Fibroblast of mammary gland (primary cell): ENCODE measurements around the gene SLC25A45.
A peak's percentile ranks its signal among the peaks of the same experiment; 100 is the strongest.

Experiments
- DNase-seq: peaks from one replicate; pipeline ENCODE4 v3.0.0-alpha.2; 2010; ENCODE audit warnings: low read depth
- H3K4me3 ChIP-seq: 2 replicates; pipeline ENCODE4 v1.5.1; 2011; ENCODE audit warnings: low read depth, mild to moderate bottlenecking, low read length, moderate library complexity; ENCODE audit not compliant: control insufficient read depth
- TF ChIP-seq, protein P1 (sequence below): conservative IDR thresholded peaks from 2 replicates; pipeline ENCODE4 v1.5.1; 2011; ENCODE audit warnings: low read depth, low read length, inconsistent platforms; ENCODE audit not compliant: control insufficient read depth, insufficient read depth

The SLC25A45 gene

DNA sequence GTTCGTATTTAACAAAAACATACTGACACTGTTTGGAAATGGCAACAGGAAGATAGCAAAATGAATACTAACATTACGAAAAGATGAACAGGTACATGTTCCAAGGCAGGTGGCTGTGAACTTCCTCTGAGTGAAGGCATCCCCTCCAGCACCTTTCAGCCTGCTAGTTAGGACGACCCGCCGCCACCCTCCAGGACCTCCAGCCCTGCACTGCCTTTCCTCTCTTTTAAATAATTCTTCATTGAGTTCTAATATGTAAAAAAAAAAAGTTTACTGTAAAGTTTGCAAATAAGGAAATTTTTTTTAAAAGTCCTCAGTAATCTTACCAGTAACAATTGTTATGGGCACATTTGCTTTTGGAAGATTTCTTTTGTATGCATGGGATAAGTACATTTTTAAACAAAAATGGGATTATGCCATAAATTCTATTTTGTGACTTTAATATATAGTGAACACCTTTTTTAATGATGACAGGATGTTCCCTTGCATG lies 46.2 kb upstream of the SLC25A45 start:
- DNase-seq, result no peak
- TF ChIP-seq, protein P1, sequence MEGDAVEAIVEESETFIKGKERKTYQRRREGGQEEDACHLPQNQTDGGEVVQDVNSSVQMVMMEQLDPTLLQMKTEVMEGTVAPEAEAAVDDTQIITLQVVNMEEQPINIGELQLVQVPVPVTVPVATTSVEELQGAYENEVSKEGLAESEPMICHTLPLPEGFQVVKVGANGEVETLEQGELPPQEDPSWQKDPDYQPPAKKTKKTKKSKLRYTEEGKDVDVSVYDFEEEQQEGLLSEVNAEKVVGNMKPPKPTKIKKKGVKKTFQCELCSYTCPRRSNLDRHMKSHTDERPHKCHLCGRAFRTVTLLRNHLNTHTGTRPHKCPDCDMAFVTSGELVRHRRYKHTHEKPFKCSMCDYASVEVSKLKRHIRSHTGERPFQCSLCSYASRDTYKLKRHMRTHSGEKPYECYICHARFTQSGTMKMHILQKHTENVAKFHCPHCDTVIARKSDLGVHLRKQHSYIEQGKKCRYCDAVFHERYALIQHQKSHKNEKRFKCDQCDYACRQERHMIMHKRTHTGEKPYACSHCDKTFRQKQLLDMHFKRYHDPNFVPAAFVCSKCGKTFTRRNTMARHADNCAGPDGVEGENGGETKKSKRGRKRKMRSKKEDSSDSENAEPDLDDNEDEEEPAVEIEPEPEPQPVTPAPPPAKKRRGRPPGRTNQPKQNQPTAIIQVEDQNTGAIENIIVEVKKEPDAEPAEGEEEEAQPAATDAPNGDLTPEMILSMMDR, result no peak
- peak overlapping the region; percentile 28 for H3K4me3 ChIP-seq

DNA sequence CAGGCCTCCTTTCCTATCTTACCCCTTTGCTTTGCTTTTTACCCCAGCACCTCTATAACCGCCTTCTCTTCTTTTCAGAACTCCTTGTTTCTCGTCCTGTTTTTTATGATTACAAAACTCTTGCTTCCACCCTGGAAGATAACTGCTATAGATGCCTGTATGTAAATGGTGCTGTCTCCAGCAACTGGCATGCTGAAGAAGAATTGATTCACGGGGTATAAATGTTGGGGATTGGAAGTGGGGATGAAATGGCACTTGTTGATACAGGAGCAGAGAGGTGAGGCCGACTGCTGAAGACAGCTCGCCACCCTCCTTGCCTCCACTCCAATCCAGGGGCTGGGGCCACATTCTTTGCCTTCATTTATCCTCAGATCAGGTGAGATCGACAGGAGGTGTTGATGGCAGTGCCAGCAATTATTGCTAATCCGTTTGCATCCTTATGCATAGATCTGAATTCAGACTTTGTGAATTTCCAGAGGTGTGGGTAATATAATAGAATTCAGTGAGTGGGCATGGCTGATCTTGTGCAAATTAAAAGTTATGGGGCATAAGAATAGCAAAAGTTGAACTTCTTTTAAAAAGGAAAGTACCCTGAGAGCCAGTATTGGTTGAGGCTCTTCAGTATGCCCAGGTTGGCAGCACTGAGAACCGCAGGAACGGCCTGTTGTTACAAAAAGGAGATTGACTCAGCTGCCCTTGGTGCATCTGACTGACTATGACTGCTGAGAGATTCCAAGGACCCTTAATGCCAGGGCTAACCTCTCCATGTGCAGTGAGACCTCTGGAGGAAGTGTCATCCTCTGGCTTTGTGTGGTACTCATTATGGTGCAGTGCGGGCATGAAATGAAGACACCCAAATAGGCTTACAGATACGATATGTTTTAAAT lies 45.5 kb upstream of the SLC25A45 start:
- TF ChIP-seq, protein P1, result no peak

DNA sequence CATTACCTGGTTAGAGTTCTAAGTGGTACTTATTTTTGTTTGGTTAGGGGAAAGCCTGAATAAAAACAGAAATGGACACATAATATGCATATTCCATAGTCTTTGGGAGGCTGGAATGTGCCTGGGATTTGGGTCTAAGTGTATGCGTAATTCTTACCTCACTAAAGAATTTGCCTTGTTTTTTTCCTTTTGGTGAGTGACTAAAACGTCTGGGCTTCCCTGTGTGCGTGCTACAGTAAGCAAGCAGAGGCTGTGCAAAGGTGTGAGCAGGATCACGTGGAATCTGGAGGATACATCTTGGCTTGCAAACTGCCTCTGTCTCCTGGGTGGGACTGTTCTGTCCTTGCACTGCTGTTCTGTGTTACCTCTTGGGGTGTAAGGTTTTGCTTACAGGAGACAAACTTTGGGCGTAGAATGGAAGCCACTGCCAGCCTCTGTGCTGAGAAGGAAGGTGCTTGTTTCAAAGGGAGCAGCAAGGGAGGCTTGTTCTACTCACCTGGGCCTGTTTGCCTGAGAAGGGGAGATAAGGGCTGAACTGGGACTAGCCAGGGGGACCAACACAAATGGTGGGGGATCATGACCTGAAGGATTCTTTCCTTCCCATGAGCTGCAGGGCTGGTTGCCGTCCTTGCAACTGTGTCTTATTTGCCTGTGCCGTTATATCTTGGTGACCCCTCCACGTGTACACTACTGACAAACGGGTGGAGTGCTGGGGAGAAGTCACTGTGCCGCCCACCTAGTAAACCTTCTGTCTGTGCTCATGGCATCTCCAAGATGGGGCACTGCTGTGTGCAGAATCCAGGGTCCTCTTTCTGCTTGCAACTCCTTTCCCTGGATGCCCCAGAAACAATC lies 44.6 kb upstream of the SLC25A45 start:
- TF ChIP-seq, protein P1, result no peak
- peak overlapping the region; percentile 98 for H3K4me3 ChIP-seq
- DNase-seq, result peak; percentile 86

More for the DNA sequence above, 45.5 kb upstream of the SLC25A45 start:
- peak overlapping the region; percentile 98 for H3K4me3 ChIP-seq
- DNase-seq, result peak; percentile 88

DNA sequence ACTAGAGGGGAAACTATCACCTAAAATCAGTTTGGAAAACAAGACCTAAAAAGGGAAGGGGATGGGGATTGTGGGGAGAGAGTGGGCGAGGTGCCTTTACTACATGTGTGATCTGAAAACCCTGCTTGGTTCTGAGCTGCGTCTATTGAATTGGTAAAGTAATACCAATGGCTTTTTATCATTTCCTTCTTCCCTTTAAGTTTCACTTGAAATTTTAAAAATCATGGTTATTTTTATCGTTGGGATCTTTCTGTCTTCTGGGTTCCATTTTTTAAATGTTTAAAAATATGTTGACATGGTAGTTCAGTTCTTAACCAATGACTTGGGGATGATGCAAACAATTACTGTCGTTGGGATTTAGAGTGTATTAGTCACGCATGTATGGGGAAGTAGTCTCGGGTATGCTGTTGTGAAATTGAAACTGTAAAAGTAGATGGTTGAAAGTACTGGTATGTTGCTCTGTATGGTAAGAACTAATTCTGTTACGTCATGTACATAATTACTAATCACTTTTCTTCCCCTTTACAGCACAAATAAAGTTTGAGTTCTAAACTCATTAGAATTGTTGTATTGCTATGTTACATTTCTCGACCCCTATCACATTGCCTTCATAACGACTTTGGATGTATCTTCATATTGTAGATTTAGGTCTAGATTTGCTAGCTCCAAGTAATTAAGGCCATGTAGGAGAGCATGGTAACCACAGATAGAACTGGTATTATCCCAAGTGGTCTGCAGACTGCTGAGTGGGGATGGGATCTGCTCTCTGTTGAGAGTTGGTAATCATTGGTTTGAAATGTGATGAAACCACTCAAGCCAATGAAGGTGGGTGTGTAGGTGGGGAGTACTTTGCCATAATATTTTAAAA lies 43.8 kb upstream of the SLC25A45 start:
- TF ChIP-seq, protein P1, result no peak
- DNase-seq, result peak; percentile 84
- peak overlapping the region; percentile 98 for H3K4me3 ChIP-seq

DNA sequence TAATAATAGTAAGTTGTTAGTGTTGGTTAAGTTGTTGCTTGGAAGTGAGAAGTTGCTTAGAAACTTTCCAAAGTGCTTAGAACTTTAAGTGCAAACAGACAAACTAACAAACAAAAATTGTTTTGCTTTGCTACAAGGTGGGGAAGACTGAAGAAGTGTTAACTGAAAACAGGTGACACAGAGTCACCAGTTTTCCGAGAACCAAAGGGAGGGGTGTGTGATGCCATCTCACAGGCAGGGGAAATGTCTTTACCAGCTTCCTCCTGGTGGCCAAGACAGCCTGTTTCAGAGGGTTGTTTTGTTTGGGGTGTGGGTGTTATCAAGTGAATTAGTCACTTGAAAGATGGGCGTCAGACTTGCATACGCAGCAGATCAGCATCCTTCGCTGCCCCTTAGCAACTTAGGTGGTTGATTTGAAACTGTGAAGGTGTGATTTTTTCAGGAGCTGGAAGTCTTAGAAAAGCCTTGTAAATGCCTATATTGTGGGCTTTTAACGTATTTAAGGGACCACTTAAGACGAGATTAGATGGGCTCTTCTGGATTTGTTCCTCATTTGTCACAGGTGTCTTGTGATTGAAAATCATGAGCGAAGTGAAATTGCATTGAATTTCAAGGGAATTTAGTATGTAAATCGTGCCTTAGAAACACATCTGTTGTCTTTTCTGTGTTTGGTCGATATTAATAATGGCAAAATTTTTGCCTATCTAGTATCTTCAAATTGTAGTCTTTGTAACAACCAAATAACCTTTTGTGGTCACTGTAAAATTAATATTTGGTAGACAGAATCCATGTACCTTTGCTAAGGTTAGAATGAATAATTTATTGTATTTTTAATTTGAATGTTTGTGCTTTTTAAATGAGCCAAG lies 42.9 kb upstream of the SLC25A45 start:
- peak; percentile 76 for DNase-seq
- H3K4me3 ChIP-seq, result peak overlapping the region; percentile 98
- TF ChIP-seq, protein P1, result no peak
